DOHH2 (cell line): ENCODE results near the gene TRMT112.
A peak's percentile ranks its signal among the peaks of the same experiment; 100 is the strongest.

Experiments
- CTCF ChIP-seq: fragments of 200-600 bp; sonication (generic); IDR thresholded peaks from one replicate; pipeline ENCODE4 v1.5.1; 2014; ENCODE audit warnings: antibody characterized with exemption, mild to moderate bottlenecking, low read depth, low read length; ENCODE audit not compliant: poor library complexity, severe bottlenecking
- EZH2phosphoT487 ChIP-seq: fragments of 200-600 bp; sonication (generic); IDR thresholded peaks from 2 replicates; pipeline ENCODE4 v1.6.1; 2017; ENCODE audit warnings: borderline replicate concordance, mild to moderate bottlenecking, antibody characterized with exemption, low read length, moderate library complexity, mixed read lengths

- TF ChIP-seq CTCF (peak; percentile 71), EZH2phosphoT487 (no peak)
Measured at GRCh38 chr11:64355078-64355940, 38.0 kb upstream of the TRMT112 start.
